Measurements from ENCODE around the gene SLC2A14. TPM values are rescaled to one million over a fixed set of nuclear protein-coding genes. Genes with fewer than 3 reads are reported as not detected.
"Not testable (repeated sequence)": the region's sequence is repeated elsewhere in the genome, so short reads cannot be mapped to it uniquely, and the experiment has no call there.

SLC2A14 gene
- total RNA-seq, 4 donors from 2014 or later, result 0.13 to 1.4 TPM; not detected in 2

GRCh38 chr12:7832059-7832696 lies 40.5 kb downstream of the SLC2A14 start:
- TF ChIP-seq POLR2A (IDR thresholded peaks at IDR 0.05), result no peak
- TF ChIP-seq CTCF (IDR thresholded peaks at IDR 0.05), result no peak
- H3K4me3 ChIP-seq (ENCODE audit: low read depth, poor library complexity, severe bottlenecking), result no peak overlapping the region
- WGBS, 2 donors, result 61 to 64% methylated on average over 6 of the region's 6 CpGs
- intact Hi-C loops (cut with DNase I; ENCODE audit: low total_unique reads), result no loop called here
- no peak for DNase-seq (ENCODE audit: low spot score in 2 of 2)

GRCh38 chr12:7829737-7830136 lies 43.0 kb downstream of the SLC2A14 start:
- H3K4me3 ChIP-seq (ENCODE audit: low read depth, poor library complexity, severe bottlenecking); DNase-seq (ENCODE audit: low spot score in 2 of 2); intact Hi-C loops (cut with DNase I; ENCODE audit: low total_unique reads): not testable (repeated sequence)
- 90 to 96% methylated on average over 4 of the region's 4 CpGs for WGBS, 2 donors

GRCh38 chr12:7825754-7826153 lies 47.0 kb downstream of the SLC2A14 start:
- H3K4me3 ChIP-seq (ENCODE audit: low read depth, poor library complexity, severe bottlenecking), result not testable (repeated sequence)

GRCh38 chr12:7806863-7807487 lies 65.7 kb downstream of the SLC2A14 start:
- intact Hi-C loops (cut with DNase I; ENCODE audit: low total_unique reads), result no loop called here
- peak; percentile 50 to 88 for DNase-seq (ENCODE audit: low spot score in 2 of 2)
- WGBS, 2 donors, result 9 to 12% methylated on average over 2 of the region's 2 CpGs
- H3K4me3 ChIP-seq (ENCODE audit: low read depth, poor library complexity, severe bottlenecking), result no peak overlapping the region
- no peak for TF ChIP-seq POLR2A (IDR thresholded peaks at IDR 0.05)
- TF ChIP-seq CTCF (IDR thresholded peaks at IDR 0.05), result no peak

More at GRCh38 chr12:7825754-7826153, 47.0 kb downstream of the SLC2A14 start:
- WGBS, 2 donors, result 37 to 43% methylated on average over 4 of the region's 4 CpGs
- DNase-seq (ENCODE audit: low spot score in 2 of 2); intact Hi-C loops (cut with DNase I; ENCODE audit: low total_unique reads): not testable (repeated sequence)

GRCh38 chr12:7806319-7806718 lies 66.4 kb downstream of the SLC2A14 start:
- 60 to 72% methylated on average over 6 of the region's 6 CpGs for WGBS, 2 donors
- DNase-seq (ENCODE audit: low spot score in 2 of 2); intact Hi-C loops (cut with DNase I; ENCODE audit: low total_unique reads); H3K4me3 ChIP-seq (ENCODE audit: low read depth, poor library complexity, severe bottlenecking): not testable (repeated sequence)

DNA sequence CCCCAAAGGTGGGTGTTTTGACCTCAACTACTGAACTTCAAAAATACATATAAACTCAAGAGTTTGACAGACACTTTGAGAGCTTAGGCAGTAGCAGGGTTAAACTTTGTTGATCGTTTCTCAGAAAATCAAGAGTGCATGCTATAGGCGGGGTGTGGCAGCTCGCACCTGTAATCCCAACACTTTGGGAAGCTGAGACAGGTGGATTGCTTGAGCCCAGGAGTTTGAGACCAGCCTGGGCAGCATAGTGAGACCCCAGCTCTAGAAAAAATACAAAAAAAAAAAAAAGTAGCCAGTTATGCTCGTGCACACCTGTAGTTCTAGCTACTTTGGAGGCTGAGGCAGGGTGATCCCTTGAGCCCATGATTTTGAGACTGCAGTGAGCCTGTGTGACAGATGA lies 71.3 kb downstream of the SLC2A14 start:
- 48 to 52% methylated on average over 4 of the region's 4 CpGs for WGBS, 2 donors
- DNase-seq (ENCODE audit: low spot score in 2 of 2), result peak in 1 of 2 donors; percentile 20

GRCh38 chr12:7798750-7799308 lies 73.9 kb downstream of the SLC2A14 start:
- WGBS, 2 donors, result 43 to 68% methylated on average over 1 to 4 of the region's 4 CpGs
- intact Hi-C loops (cut with DNase I; ENCODE audit: low total_unique reads), result loop anchor here (5.0 kb wide), 1 partner anchor 723 kb away; no protein-coding TSS in a partner anchor
- not testable (repeated sequence) for DNase-seq (ENCODE audit: low spot score in 2 of 2); H3K4me3 ChIP-seq (ENCODE audit: low read depth, poor library complexity, severe bottlenecking)

More for the DNA sequence above, 71.3 kb downstream of the SLC2A14 start:
- intact Hi-C loops (cut with DNase I; ENCODE audit: low total_unique reads), result no loop called here
- no peak overlapping the region for H3K4me3 ChIP-seq (ENCODE audit: low read depth, poor library complexity, severe bottlenecking)
- TF ChIP-seq CTCF (IDR thresholded peaks at IDR 0.05), result no peak
- TF ChIP-seq POLR2A (IDR thresholded peaks at IDR 0.05), result no peak
